Raji (cell line): ENCODE measurements around the gene FAM114A1.
A peak's percentile ranks its signal among the peaks of the same experiment; 100 is the strongest.

ENCODE experiments used
- POLR2A ChIP-seq: IDR thresholded peaks from 2 replicates; pipeline ENCODE4 v1.6.1; 2011; ENCODE audit warnings: low read depth, low read length, control low read depth; ENCODE audit not compliant: insufficient read depth

Gene FAM114A1

DNA sequence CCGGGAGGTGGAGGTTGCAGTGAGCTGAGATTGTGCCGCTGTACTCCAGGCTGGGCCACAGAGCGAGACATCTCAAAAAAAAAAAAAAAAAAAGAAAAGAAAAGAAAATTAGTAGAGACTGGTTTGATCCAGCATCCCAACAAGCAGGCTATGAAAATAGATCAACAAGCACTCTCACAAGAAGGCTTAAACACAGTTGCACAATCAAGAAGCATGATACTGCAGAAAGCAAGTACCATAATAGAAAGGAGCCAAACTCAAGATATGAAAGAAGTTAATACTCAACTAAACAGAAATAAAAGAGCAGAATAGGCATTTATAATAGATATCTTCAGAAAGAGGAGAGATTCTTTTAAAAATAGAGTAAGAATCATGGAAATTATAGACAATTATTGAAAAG lies 21.6 kb upstream of the FAM114A1 start:
- no peak for TF ChIP-seq POLR2A

DNA sequence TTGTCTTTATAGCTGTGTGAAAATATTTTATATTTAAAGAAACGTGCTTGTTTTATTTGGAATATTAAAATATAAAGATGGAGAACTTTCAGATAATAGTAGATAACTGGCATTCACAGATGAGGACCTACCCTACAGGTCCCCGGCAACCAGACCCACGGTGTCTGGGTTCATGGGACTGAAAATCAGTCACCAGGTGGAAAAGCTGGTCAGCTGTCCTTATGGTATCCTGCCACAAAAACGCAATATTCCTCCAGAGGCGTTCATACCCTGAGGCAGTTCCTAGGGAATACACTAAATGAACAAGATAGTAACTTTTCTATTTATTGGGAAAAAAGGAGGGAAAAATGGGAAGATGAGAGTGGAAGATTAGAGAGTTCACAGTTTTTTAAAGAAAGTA lies 12.1 kb upstream of the FAM114A1 start:
- no peak for TF ChIP-seq POLR2A

DNA sequence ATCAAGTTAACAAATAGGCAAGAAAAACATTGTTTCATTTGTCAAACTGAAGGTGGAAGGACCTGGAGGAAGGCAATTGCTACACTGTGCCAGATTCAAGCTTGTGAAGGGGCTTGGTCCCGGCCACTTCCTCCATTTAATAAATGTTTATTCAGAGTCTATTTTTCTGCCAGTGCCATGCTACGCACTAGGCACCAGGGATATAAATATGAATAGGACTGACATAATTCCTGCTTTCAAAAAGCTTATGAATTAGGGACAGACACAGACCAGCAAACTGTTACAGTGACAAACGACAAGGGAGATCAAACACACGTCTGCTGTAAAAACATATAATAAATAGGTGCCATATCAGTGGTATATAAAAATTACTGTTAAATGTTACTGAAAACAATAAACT lies 11.6 kb upstream of the FAM114A1 start:
- TF ChIP-seq POLR2A = no peak

DNA sequence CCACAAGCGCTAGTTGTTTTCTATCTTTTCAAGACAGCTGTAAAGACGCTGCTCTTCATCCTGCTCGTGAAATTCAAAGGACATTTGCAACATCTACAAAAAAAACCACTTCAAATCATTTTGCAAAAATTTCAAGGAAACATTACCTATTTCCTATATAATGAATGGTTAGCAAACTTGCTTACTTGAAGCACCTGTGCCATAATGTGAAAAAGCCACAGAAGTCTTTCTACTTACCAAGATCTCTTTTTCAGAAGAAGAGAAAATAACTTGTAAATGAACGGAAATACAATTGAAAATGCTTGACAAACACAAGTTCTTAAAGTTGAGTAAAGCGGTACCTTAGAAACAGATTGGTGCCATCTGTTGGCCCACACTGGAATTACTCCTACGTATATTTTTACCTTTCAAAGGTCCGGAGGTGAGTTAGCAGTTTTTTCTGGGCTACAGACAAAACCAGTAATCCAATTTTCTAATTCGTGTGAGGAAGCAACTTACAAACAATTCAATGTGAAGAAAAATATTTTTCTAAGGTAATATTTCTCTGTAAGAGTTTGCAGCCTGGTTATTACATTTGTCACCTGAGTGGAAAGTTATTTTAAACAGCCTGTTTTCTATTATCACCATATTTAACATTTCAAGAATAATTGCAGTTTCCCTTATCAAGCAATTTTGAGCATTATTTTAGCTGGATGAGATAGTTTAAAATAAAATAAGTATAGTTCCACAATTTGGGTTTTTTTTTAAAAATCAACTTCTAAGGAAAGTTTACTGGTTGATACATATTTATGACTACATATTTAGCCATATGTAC lies 10.9 kb upstream of the FAM114A1 start, which contains the start of gene TLR6:
Gene TLR6, minus strand, starts transcription at position 294 of the 814 bp plus-strand sequence. CDS start 27,344 bp downstream, outside the sequence.
- no peak for TF ChIP-seq POLR2A

DNA sequence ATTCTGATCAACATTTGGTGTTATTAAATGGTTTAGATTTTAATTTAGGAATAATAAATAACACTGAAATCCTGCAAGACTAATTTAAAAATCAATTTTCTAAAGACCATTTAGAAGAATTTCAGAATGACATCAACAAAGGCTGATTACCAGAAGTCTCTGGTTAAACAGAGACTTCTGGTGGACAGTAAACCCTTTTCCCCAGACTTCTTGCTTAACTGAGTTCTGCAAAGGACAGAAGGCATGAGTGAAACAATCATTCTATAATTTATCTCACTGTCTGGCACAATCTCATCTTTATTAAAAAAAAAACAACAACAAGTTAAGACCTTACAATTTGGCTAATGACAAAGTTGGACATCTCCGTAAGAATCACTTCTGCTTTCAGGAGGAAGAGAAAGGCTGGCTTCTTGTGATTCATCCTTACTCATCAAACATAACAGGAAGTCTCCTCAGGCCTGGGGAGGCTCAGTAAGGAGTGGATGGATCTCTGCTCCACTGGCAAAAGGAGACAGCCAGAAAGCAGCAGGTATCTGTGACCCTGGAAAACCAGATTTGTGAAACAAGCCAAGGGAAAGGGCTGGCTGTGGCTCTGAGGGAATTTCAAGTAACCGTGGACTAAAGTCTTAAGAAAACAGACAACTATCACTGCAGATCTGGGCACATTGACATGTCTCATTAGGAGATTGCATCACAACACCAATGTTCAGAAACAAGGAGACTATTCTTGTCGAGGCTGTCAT lies 10.1 kb upstream of the FAM114A1 start:
- TF ChIP-seq POLR2A = peak; percentile 45; the same call in 1 of the 2 replicates

DNA sequence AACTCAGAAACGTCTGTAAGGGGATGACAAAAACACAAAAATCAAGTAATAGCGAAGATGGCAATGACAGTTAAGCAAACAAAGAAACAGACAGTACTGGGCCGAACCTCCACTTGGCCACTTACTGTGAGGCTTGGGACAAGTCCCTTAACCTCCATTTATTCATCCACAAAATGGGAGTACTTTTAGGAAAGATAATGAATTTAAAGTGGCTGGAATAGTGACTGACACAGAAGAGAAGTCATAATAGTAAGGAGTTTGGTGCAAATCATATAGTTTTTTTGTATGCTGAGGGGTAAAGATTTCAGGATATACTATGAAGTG lies 9.5 kb upstream of the FAM114A1 start:
- TF ChIP-seq POLR2A = no peak

DNA sequence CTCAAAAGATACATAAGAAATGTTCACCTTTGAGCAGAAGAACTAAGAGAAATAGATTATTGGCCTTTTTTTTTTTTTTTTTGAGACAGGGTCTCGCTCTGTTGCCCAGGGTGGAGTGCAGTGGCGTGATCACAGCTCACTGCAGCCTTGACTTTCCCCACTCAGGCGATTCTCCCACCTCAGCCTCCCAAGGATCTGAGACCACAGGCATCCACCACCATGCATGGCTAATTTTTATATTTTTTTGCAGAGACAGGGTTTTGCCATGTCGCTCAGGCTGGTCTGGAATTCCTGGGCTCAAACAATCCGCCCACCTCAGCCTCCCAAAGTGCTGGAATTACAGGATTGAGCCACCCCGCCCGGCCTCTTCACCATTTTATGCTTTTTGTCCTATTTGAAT lies 8.1 kb upstream of the FAM114A1 start:
- TF ChIP-seq POLR2A = no peak

DNA sequence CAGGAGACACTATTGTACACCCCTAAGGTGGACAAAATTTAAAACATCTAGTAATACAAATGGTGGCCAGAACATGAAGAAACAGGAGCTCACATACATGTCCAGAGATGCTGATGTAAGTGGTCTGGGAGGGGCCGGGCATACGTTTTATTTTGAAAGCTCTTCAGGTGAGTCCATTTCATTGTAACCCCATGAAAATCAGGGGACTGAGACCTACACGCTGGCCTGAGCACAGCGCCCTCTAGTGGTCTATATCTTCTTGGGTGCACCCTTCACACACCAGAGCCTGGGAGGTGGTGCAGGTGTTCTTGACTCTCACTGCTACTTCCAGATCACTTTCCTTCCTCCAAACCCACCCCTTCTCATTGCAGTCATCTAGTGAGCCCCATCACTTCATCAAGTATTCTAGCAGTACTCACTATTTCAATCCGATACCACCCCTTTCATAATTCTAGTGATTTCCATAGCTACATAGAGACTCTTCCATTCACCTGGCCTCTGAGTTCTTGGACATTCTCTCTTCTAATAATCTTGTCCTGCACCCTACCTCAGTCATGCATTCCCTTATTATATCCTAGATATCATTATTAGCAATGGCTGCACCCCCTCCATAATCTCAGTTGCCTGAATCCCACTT lies 6.7 kb upstream of the FAM114A1 start:
- no peak for TF ChIP-seq POLR2A

DNA sequence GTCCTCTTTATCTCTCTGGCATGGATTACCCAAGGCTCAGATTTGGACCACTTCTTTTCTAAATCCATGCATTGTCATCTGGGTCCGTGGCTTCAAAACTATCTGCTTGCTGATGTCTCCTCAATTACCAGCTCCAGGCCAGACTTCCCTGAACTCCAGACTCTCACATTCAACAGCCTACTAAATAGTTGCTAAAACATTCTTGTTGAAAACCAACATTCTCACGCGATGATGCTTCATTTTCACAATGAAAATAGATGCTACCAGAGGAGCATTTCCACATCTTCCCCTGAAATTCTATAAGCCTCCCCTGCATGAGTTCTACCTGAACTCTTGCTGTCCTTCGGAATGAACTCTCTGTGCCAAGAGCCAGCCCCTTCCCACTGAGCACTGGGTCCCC lies 5.8 kb upstream of the FAM114A1 start:
- TF ChIP-seq POLR2A = no peak

DNA sequence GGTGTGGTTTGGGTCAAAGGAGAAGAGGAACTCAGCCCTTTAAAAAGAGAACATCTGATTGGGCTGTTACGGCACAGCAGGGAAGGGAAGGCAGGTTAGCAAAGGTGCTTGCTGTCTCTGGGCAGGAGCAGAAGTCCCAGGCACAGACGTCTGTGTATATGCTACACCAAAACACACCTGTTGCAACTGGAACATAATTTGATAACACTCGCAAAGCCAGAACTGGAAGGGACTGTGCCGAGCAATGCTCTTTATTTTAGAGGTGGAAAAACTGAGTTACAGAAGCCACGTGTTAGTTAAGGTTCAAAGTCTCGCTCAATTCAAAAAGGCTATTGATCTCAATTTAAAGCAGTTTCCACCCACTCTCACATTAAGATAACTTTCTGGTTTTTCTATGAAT lies 2.2 kb upstream of the FAM114A1 start:
- TF ChIP-seq POLR2A = no peak

DNA sequence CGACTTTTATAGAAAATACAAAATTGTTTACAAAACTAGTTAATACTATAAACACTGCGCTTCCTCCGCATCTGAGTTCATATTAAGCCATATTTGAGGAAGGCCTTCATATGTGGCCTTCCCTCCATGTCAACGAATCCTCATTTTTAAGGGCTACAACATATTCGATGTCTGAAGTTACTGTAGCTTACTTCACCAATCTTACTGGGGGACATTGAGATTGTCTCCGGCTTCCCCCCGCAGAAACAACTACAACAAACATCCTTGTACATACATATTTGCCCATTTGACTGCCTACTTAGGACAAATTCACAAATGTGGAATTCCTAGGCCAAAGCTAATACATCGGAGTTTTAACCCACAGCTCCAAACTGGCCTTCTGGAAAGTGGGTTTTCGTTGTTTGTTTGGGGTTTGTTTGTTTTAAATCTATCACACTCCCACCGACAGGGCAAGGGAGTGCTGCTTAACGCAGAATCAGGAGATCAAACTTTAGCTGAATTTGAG lies 581 bp upstream of the FAM114A1 start:
- TF ChIP-seq POLR2A = no peak

DNA sequence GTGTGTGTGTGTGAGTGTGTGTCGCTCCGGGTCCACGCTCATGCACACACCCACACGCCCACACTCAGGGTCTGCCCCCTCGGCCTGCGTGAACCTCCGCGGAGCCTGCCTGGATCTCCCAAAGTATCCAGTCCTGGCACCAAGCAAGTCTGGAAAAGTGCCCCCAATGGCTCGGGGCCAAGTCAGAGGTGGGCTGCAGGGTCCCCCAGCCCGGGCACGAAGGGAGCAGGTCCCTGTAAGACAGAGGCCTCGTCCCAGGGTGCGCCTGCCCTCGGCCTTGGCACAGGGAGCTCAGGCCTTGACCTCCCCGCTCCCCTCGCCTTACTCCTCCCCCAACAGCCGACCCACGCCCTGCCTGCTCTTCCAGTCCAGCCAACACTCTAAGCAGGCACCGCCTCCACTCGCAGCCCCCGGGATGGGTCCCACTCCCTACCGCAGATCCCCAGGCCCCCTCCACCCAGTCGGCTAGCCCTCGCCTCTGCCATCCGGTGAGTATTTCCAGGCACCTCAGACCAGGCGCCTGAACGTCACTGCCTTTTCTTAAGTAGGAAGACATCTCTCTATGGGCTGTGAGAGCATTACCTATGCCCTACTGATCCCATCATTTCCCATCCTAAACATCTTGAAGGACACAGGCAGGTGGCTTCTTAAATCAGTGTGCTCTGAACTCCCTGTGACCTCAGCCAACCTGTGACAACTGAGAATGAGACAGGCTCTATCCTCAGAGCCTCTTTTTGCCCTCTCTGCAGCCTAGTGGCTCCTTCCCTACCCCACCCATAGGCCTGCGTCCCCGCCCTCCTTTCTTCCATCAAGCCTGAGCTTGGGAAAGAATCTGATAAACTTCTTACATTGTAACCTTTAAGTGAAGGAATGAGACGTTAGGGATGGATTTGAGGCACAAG lies 704 bp downstream of the FAM114A1 start:
- no peak for TF ChIP-seq POLR2A

DNA sequence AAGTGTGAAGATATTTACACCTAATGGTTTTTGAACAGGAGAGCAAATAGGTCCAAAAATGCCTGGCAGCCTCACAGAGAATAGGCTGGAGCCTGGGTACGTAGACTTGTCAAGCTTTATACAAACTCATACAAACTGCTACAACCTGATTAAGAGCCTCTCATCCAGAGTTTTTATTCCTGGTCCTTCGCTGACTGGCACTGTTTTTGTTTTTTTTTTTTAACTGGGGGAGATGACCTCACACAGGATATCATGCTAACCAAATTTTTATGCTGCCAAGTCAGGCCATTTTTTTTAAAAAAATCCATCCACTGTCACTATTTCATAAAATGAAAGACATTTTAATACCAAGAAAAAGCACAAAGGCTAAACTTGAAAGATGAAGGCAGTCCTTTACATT lies 1.9 kb downstream of the FAM114A1 start:
- TF ChIP-seq POLR2A = no peak

DNA sequence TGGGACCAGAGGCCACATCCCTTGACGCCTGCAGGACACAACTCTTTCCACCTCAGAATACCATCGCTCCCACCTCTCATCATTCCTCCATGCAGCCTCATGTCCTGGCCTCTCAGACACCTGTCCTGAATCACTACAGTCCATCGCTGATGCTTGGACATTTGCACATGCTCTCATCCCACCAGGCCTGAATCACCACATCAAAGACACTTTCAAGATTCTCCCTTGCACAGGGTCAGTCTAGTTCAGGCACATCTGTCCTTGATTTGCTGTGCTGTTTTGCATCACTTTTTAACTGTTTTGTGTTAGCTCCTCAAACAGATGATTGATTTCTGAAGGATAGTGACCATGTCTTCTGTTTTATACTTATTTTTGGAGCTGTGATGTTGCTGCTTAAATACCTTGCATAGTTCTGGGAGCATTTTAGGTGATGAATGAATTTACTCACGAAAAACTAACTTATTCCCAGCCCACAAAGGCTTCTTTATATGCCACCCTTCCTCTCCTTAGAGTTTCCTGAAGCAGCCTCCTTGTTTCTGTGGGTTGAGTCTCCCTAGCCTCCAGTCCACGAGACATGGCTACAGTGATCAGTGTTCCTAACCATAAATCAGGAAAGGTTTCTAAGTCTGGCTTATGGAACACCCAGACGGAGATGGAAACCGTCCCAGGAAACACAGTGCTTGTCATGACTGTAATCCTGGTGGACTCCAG lies 2.6 kb downstream of the FAM114A1 start:
- TF ChIP-seq POLR2A = no peak
